ENCODE results near the gene ZBED5. TPM values are rescaled to one million over a fixed set of nuclear protein-coding genes. Genes with fewer than 3 reads are reported as not detected.

The ZBED5 gene
- total RNA-seq, 4 donors from 2014 or later = 24.6 to 82.7 (median 61.0) TPM

DNA sequence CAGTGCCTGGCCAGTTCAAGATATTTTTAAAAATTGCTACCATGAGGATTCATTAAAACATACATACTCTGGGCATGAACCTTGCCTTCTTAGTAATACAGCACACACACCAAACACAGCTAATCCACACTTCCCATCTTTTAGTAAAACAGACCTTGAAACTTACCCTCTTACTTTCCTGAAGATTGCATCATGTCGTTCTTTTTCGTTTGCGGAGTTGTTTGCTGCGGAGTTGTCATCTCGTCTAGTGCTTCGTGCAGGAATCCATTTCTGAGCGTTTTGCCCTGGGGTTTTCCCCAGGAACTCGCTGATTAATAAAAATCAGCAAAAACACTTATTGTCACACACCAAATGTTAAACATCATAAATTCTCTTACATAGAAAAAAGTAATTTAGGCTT, 52.1 kb downstream of the ZBED5 start:
- no peak overlapping the region for H3K27ac ChIP-seq
- intact Hi-C loops (cut with DNase I; ENCODE audit: low total_unique reads) = loop anchor here (5.0 to 10.0 kb wide), 2 partner anchors 52 to 99 kb away; partner anchors contain the start of gene ZBED5

DNA sequence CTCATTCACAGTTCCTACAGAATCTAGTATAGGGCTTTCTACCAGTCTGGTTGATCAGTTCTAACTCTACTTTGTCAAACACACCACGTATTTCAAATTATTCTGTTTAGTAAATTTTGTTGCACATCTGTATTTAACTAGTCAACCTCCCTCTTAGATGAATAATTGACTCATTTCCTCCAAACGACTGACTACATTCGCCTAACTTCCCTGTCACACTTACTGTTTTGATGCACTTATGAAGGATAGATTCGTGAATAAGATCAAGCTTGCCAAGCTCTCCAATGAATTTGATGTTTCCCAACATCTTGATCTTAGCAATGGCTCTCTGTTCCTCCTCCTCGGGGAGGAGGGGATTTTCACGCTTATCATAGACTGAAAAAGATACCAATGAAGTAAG, 54.2 kb downstream of the ZBED5 start:
- Histone ChIP-seq H3K27me3 (no peaks in the 10 kb centered on the region), H3K36me3 (no peaks in the 10 kb centered on the region), H3K4me1 (peaks cover 22 to 23% of the 10 kb centered on the region in 2 donors), H3K9me3 (no peaks in the 10 kb centered on the region), H3K27ac (no peak overlapping the region), H3K4me3 (no peak overlapping the region)
- DNase-seq = no peak
- intact Hi-C loops (cut with DNase I; ENCODE audit: low total_unique reads) = loop anchor here (10.0 kb wide), 1 partner anchor 101 kb away; no protein-coding TSS in a partner anchor
- TF ChIP-seq, protein P1, sequence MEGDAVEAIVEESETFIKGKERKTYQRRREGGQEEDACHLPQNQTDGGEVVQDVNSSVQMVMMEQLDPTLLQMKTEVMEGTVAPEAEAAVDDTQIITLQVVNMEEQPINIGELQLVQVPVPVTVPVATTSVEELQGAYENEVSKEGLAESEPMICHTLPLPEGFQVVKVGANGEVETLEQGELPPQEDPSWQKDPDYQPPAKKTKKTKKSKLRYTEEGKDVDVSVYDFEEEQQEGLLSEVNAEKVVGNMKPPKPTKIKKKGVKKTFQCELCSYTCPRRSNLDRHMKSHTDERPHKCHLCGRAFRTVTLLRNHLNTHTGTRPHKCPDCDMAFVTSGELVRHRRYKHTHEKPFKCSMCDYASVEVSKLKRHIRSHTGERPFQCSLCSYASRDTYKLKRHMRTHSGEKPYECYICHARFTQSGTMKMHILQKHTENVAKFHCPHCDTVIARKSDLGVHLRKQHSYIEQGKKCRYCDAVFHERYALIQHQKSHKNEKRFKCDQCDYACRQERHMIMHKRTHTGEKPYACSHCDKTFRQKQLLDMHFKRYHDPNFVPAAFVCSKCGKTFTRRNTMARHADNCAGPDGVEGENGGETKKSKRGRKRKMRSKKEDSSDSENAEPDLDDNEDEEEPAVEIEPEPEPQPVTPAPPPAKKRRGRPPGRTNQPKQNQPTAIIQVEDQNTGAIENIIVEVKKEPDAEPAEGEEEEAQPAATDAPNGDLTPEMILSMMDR (IDR thresholded peaks at IDR 0.05) = no peak
- TF ChIP-seq POLR2A (IDR thresholded peaks at IDR 0.05) = no peak

More for the DNA sequence above, 52.1 kb downstream of the ZBED5 start:
- no peak for TF ChIP-seq POLR2A (IDR thresholded peaks at IDR 0.05)
- TF ChIP-seq, protein P1 (IDR thresholded peaks at IDR 0.05) = no peak
- H3K27me3 ChIP-seq = no peaks in the 10 kb centered on the region
- no peak for DNase-seq
- no peaks in the 10 kb centered on the region for H3K9me3 ChIP-seq
- H3K36me3 ChIP-seq = no peaks in the 10 kb centered on the region
- no peak overlapping the region for H3K4me3 ChIP-seq
- peaks cover 22 to 23% of the 10 kb centered on the region in 2 donors for H3K4me1 ChIP-seq

Other genes with a start within 250 kb of the ZBED5 start
- 100 to 1,000 TPM in 2 of 4 donors, 10 to 100 TPM in 2; 21.2 to 240 (median 107) TPM for gene IRAG1, start 164.3 kb downstream of the ZBED5 start, total RNA-seq
- 10 to 100 TPM; 22.0 to 48.6 (median 38.5) TPM for gene CTR9, start 106.8 kb downstream of the ZBED5 start, total RNA-seq
- 100 to 1,000 TPM; 286 to 726 (median 581) TPM for gene EIF4G2, start 49.1 kb downstream of the ZBED5 start, total RNA-seq